A673 (cell line): Measurements from ENCODE around the gene HLA-DRA. TPM values are rescaled to one million over a fixed set of nuclear protein-coding genes. Genes with fewer than 3 reads are reported as not detected.

ENCODE experiments used
- BruUV-seq: library from RNA; stranded (reverse); fragments of 400-500 nt; replicated peaks from 2 replicates; lab custom pipeline; 2021; lab: Mats Ljungman, UMichigan
- CTCF ChIA-PET: fragments of 300-600 bp; sonication (Branson Sonifier 250); formaldehyde crosslinking; loops from one replicate; lab custom pipeline; 2022; ENCODE audit warnings: antibody characterized with exemption; lab: Charles Lee
- POLR2A ChIA-PET: fragments of 300-600 bp; sonication (Branson Sonifier 250); formaldehyde crosslinking; loops from one replicate; lab custom pipeline; 2022; ENCODE audit warnings: antibody characterized with exemption; ENCODE audit not compliant: low non-redundant PET; lab: Charles Lee
- DNase-seq: peaks from one replicate; pipeline ENCODE4 v3.0.0-alpha.2; 2015; ENCODE audit warnings: low spot score
- H3K27ac ChIP-seq: fragments of 200-600 bp; sonication (generic); 2 replicates; pipeline ENCODE4 v1.5.1; 2016; ENCODE audit warnings: mixed run types, low read depth, mild to moderate bottlenecking, mixed read lengths, antibody characterized with exemption, low read length; ENCODE audit not compliant: poor library complexity, severe bottlenecking
- H3K27me3 ChIP-seq: fragments of 200-600 bp; sonication (generic); replicated peaks from 2 replicates; pipeline ENCODE4 v1.6.1; 2017; ENCODE audit warnings: mixed run types, low read depth, mild to moderate bottlenecking, mixed read lengths, antibody characterized with exemption, low read length; ENCODE audit not compliant: insufficient read depth, poor library complexity
- H3K36me3 ChIP-seq: fragments of 200-600 bp; sonication (generic); 2 replicates; pipeline ENCODE4 v1.6.1; 2016; ENCODE audit warnings: mixed run types, mild to moderate bottlenecking, mixed read lengths, antibody characterized with exemption, low read length; ENCODE audit not compliant: insufficient read depth, poor library complexity, severe bottlenecking
- H3K4me1 ChIP-seq: fragments of 200-600 bp; sonication (generic); 2 replicates; pipeline ENCODE4 v1.6.1; 2017; ENCODE audit warnings: mixed run types, mild to moderate bottlenecking, mixed read lengths, antibody characterized with exemption, low read length; ENCODE audit not compliant: insufficient read depth, poor library complexity, severe bottlenecking
- H3K4me3 ChIP-seq: fragments of 200-600 bp; sonication (generic); 2 replicates; pipeline ENCODE4 v1.5.1; 2016; ENCODE audit warnings: low read depth, mixed run types, mild to moderate bottlenecking, mixed read lengths, low read length; ENCODE audit not compliant: poor library complexity, severe bottlenecking
- H3K9me3 ChIP-seq: fragments of 200-600 bp; sonication (generic); 2 replicates; pipeline ENCODE4 v1.6.1; 2016; ENCODE audit warnings: mixed run types, low read depth, mild to moderate bottlenecking, mixed read lengths, antibody characterized with exemption, low read length; ENCODE audit not compliant: poor library complexity, severe bottlenecking
- EZH2 ChIP-seq: fragments of 200-600 bp; sonication (generic); IDR thresholded peaks from 2 replicates; pipeline ENCODE4 v1.6.1; 2017; ENCODE audit warnings: borderline replicate concordance, low read depth, mild to moderate bottlenecking, mixed read lengths, antibody characterized with exemption, low read length; ENCODE audit not compliant: poor library complexity, severe bottlenecking
- intact Hi-C: fragments of 100-400 bp; cut with micrococcal nuclease; formaldehyde crosslinking; loops from one replicate; pipeline ENCODE4 v1.10.0; 2022; ENCODE audit not compliant: unreplicated experiment
- total RNA-seq: library from RNA; stranded (reverse); gene quantifications from 2 replicates; pipeline ENCODE4 v1.2.3, GENCODE V29; 2021
- TF ChIP-seq, protein P1 (sequence below): fragments of 300-800, 200-600 bp; sonication (generic); conservative IDR thresholded peaks from 2 replicates; pipeline ENCODE4 v1.5.1; 2017; ENCODE audit warnings: low read depth, mild to moderate bottlenecking, antibody characterized with exemption, low read length, moderate library complexity, mixed read lengths

HLA-DRA gene
- total RNA-seq, 1 experiment from 2014 or later = not detected

DNA sequence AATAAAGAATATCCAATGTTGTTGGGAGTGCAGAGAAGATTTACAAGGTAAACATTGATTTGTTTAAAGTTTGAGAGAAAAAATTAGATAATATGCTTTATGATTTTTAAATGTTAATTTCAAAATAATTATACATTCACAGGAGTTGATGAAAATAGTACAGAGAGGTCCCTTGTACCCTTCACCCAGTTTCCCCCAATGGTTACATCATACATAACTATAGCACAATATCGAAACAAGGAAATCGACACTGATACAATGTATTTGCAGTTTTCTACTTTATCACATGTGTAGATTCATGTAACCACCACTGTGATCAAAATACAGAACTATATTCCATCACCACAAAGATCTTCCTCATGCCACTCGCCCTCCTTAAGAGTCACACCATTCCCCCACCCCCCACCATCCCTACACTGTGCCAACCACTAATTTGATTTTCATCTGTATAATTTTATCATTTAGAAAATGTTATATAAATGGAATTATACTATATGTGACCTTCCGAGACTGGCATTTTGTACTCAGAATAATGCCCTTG is 11.7 kb upstream of the HLA-DRA start:
- H3K9me3 ChIP-seq = no peaks in the 10 kb centered on the region
- POLR2A ChIA-PET = no interaction called here
- CTCF ChIA-PET = no interaction called here
- no peak overlapping the region for H3K4me3 ChIP-seq
- no peaks in the 10 kb centered on the region for H3K36me3 ChIP-seq
- intact Hi-C loops = no loop called here
- no peak for TF ChIP-seq EZH2
- TF ChIP-seq, protein P1, sequence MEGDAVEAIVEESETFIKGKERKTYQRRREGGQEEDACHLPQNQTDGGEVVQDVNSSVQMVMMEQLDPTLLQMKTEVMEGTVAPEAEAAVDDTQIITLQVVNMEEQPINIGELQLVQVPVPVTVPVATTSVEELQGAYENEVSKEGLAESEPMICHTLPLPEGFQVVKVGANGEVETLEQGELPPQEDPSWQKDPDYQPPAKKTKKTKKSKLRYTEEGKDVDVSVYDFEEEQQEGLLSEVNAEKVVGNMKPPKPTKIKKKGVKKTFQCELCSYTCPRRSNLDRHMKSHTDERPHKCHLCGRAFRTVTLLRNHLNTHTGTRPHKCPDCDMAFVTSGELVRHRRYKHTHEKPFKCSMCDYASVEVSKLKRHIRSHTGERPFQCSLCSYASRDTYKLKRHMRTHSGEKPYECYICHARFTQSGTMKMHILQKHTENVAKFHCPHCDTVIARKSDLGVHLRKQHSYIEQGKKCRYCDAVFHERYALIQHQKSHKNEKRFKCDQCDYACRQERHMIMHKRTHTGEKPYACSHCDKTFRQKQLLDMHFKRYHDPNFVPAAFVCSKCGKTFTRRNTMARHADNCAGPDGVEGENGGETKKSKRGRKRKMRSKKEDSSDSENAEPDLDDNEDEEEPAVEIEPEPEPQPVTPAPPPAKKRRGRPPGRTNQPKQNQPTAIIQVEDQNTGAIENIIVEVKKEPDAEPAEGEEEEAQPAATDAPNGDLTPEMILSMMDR = no peak
- no TSS peak for BruUV-seq
- no peak for DNase-seq
- H3K4me1 ChIP-seq = no peaks in the 10 kb centered on the region
- no peak overlapping the region for H3K27ac ChIP-seq
- peaks cover 5% of the 10 kb centered on the region for H3K27me3 ChIP-seq

- ChIA-PET POLR2A (no interaction called here), CTCF (no interaction called here)
- TF ChIP-seq, protein P1 = no peak
- TF ChIP-seq EZH2 = no peak
- no TSS peak for BruUV-seq
- intact Hi-C loops = loop anchor here (5.0 kb wide), 1 partner anchor 272 kb away; no protein-coding TSS in a partner anchor
- H3K36me3 ChIP-seq = no peaks in the 10 kb centered on the region
- H3K4me1 ChIP-seq = no peaks in the 10 kb centered on the region
- no peak overlapping the region for H3K27ac ChIP-seq
- no peak for DNase-seq
- no peak overlapping the region for H3K4me3 ChIP-seq
- H3K9me3 ChIP-seq = no peaks in the 10 kb centered on the region
- peaks cover 13% of the 10 kb centered on the region for H3K27me3 ChIP-seq
Observed at GRCh38 chr6:32430179-32430578, 9.5 kb upstream of the HLA-DRA start.

GRCh38 chr6:32431142-32431541 is 8.5 kb upstream of the HLA-DRA start:
- TF ChIP-seq EZH2 = no peak
- TF ChIP-seq, protein P1 = no peak
- no TSS peak for BruUV-seq
- CTCF ChIA-PET = no interaction called here

More at GRCh38 chr6:32431142-32431541, 8.5 kb upstream of the HLA-DRA start:
- Histone ChIP-seq H3K4me1 (no peaks in the 10 kb centered on the region), H3K27me3 (peaks cover 16% of the 10 kb centered on the region), H3K9me3 (no peaks in the 10 kb centered on the region), H3K4me3 (no peak overlapping the region), H3K36me3 (no peaks in the 10 kb centered on the region), H3K27ac (no peak overlapping the region)
- no peak for DNase-seq
- POLR2A ChIA-PET = no interaction called here
- intact Hi-C loops = loop anchor here (5.0 kb wide), 1 partner anchor 271 kb away; no protein-coding TSS in a partner anchor
